GM23338 (cell line): Measurements from ENCODE around the gene GPR139. TPM values are rescaled to one million over a fixed set of nuclear protein-coding genes. Genes with fewer than 3 reads are reported as not detected.

ENCODE experiments used
- ATAC-seq: fragments of 200-7000 bp; cut with Tn5 transposase; 3 replicates; pipeline ENCODE4 v1.9.1; 2020
- DNase-seq: peaks from one replicate; pipeline ENCODE4 v3.0.0-alpha.2; 2015; ENCODE audit warnings: low spot score
- H2AFZ ChIP-seq: fragments of 200-600 bp; sonication (generic); 2 replicates; pipeline ENCODE4 v1.8.0; 2016; ENCODE audit warnings: antibody characterized with exemption, mild to moderate bottlenecking, moderate library complexity
- H3F3A ChIP-seq: fragments of 200-600 bp; sonication (generic); replicated peaks from 2 replicates; pipeline ENCODE4 v1.8.0; 2017; ENCODE audit warnings: antibody characterized with exemption, mixed run types, low read depth
- H3K27ac ChIP-seq: fragments of 200-600 bp; sonication (generic); 2 replicates; pipeline ENCODE4 v1.6.1; 2016; ENCODE audit warnings: low read depth
- H3K27me3 ChIP-seq: fragments of 200-600 bp; sonication (generic); 2 replicates; pipeline ENCODE4 v1.8.0; 2016; ENCODE audit warnings: mild to moderate bottlenecking, mixed run types, moderate library complexity; ENCODE audit not compliant: insufficient read depth
- H3K36me3 ChIP-seq: fragments of 200-600 bp; sonication (generic); 2 replicates; pipeline ENCODE4 v1.8.0; 2016; ENCODE audit warnings: mild to moderate bottlenecking; ENCODE audit not compliant: insufficient read depth
- H3K4me1 ChIP-seq: fragments of 200-600 bp; sonication (generic); 2 replicates; pipeline ENCODE4 v1.8.0; 2016; ENCODE audit warnings: mild to moderate bottlenecking, moderate library complexity; ENCODE audit not compliant: insufficient read depth
- H3K4me2 ChIP-seq: fragments of 200-600 bp; sonication (generic); 2 replicates; pipeline ENCODE4 v1.7.1; 2017; ENCODE audit warnings: mixed run types
- H3K4me3 ChIP-seq: fragments of 200-600 bp; sonication (generic); 2 replicates; pipeline ENCODE4 v1.6.1; 2016; ENCODE audit warnings: mixed run types
- H3K79me2 ChIP-seq: fragments of 200-600 bp; sonication (generic); replicated peaks from 2 replicates; pipeline ENCODE4 v1.8.0; 2017; ENCODE audit warnings: mild to moderate bottlenecking; ENCODE audit not compliant: insufficient read depth
- H3K9me2 ChIP-seq: fragments of 200-600 bp; sonication (generic); 2 replicates; pipeline ENCODE4 v1.8.0; 2017; ENCODE audit not compliant: insufficient read depth
- H4K20me1 ChIP-seq: fragments of 200-600 bp; sonication (generic); replicated peaks from 2 replicates; pipeline ENCODE4 v1.8.0; 2017; ENCODE audit warnings: mild to moderate bottlenecking; ENCODE audit not compliant: insufficient read depth
- H3K27ac Mint-ChIP-seq: 2 replicates; pipeline ENCODE4 v1.8.0; 2020; ENCODE audit warnings: inconsistent platforms, mild to moderate bottlenecking, moderate library complexity, mixed read lengths
- H3K27me3 Mint-ChIP-seq: 3 replicates; pipeline ENCODE4 v1.8.0; 2022; ENCODE audit warnings: low read depth, mild to moderate bottlenecking, moderate library complexity, mixed read lengths, inconsistent platforms; ENCODE audit not compliant: insufficient read depth, poor library complexity
- H3K36me3 Mint-ChIP-seq: 3 replicates; pipeline ENCODE4 v1.8.0; 2021; ENCODE audit warnings: low read depth, mild to moderate bottlenecking, inconsistent platforms, moderate library complexity, mixed read lengths
- H3K4me1 Mint-ChIP-seq: 3 replicates; pipeline ENCODE4 v1.8.0; 2020; ENCODE audit warnings: mild to moderate bottlenecking, inconsistent platforms, mixed read lengths
- H3K4me3 Mint-ChIP-seq: 3 replicates; pipeline ENCODE4 v1.8.0; 2021; ENCODE audit warnings: moderate library complexity, mild to moderate bottlenecking, inconsistent platforms, mixed read lengths
- H3K9me3 Mint-ChIP-seq: 3 replicates; pipeline ENCODE4 v1.8.0; 2020; ENCODE audit warnings: moderate library complexity, mild to moderate bottlenecking, inconsistent platforms, mixed read lengths
- CREB1 ChIP-seq: fragments of 250-450 bp; sonication (Bioruptor Pico); IDR thresholded peaks from 2 replicates; pipeline ENCODE4 v1.5.0; 2020; ENCODE audit warnings: low read depth, mild to moderate bottlenecking, moderate library complexity
- CTCF ChIP-seq, 2 experiments: fragments of 200-600 bp in 1 of 2; sonication (generic) in 1 of 2; conservative IDR thresholded peaks; 2 replicates each; pipeline versions ENCODE4 v1.5.1 to v1.6.1; 2016 to 2017; ENCODE audit warnings: antibody characterized with exemption in 2 of 2, low read depth in 2 of 2, mild to moderate bottlenecking in 2 of 2, moderate library complexity in 1 of 2
- EZH2 ChIP-seq: fragments of 200-600 bp; sonication (generic); IDR thresholded peaks from one replicate; pipeline ENCODE4 v1.8.0; 2017; ENCODE audit warnings: antibody characterized with exemption, mild to moderate bottlenecking, low read depth; ENCODE audit not compliant: unreplicated experiment
- EZH2phosphoT487 ChIP-seq: fragments of 200-600 bp; sonication (generic); IDR thresholded peaks from one replicate; pipeline ENCODE4 v1.8.1; 2018; ENCODE audit warnings: antibody characterized with exemption; ENCODE audit not compliant: unreplicated experiment
- JUNB ChIP-seq: IDR thresholded peaks from one replicate; pipeline ENCODE4 v1.6.1; 2016; ENCODE audit warnings: antibody characterized with exemption; ENCODE audit not compliant: unreplicated experiment
- POLR2AphosphoS5 ChIP-seq: IDR thresholded peaks from 2 replicates; pipeline ENCODE4 v1.6.1; 2016; ENCODE audit warnings: antibody characterized with exemption, low read depth
- STAT1 ChIP-seq: IDR thresholded peaks from one replicate; pipeline ENCODE4 v1.6.1; 2016; ENCODE audit warnings: antibody characterized with exemption; ENCODE audit not compliant: unreplicated experiment
- ZNF114 ChIP-seq: fragments of 250-450 bp; sonication (Bioruptor Pico); IDR thresholded peaks from 2 replicates; pipeline ENCODE4 v1.5.0; 2020; ENCODE audit warnings: mild to moderate bottlenecking, moderate library complexity
- ZNF462 ChIP-seq: fragments of 250-450 bp; sonication (Bioruptor Pico); IDR thresholded peaks from 2 replicates; pipeline ENCODE4 v1.5.0; 2020; ENCODE audit warnings: mild to moderate bottlenecking, moderate library complexity
- polyA plus RNA-seq: library from polyadenylated mRNA; unstranded; fragments of >200 nt; fragmentation: Nextera tagmentation; extraction: Ambion mirVana; gene quantifications from 2 replicates; pipeline ENCODE4 v1.2.1, GENCODE V29; 2016
- total RNA-seq: library from RNA; depleted of rRNA; stranded (reverse); fragments of >200 nt; shearing (Covaris generic); gene quantifications from 2 replicates; pipeline ENCODE4 v1.2.3, GENCODE V29; 2014
- TF ChIP-seq, protein P1 (sequence below): IDR thresholded peaks from one replicate; pipeline ENCODE4 v1.6.1; 2018; ENCODE audit warnings: antibody characterized with exemption; ENCODE audit not compliant: unreplicated experiment
- TF ChIP-seq, protein P2 (sequence below): IDR thresholded peaks from 2 replicates; pipeline ENCODE4 v1.6.1; 2016; ENCODE audit warnings: antibody characterized with exemption

GPR139 gene
- total and polyA plus RNA-seq, 2 experiments from 2014 or later: 0.66 to 2.3 TPM

DNA sequence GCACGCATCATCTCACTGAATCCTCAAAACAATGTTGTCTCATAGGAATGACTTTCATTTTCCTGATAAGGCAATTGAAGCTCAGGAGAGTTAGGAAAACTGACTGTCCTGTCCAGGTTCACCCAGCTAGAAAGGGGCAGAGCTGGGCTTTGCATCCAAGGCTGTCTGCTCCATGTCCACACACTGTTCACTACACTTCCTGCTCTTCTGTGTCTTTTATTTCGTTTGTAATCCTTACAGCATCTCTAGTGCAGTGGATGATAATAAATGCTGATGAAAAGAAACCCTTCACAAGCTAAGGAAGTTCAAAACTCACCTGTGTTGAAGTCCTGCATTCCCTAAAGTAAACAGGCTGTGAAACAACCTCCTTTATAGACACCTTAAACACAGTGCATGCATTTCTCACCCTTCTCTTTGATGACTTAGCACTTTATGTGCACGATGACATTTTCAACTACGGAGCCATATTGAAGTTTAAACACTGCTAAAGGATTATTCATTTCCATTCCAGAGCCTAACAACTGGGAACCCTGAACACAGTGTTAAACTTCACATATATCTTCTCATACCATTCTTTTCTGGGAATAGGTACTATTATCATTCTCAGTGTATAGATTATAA lies 31.0 kb upstream of the GPR139 start (continued):
- TF ChIP-seq, protein P1, sequence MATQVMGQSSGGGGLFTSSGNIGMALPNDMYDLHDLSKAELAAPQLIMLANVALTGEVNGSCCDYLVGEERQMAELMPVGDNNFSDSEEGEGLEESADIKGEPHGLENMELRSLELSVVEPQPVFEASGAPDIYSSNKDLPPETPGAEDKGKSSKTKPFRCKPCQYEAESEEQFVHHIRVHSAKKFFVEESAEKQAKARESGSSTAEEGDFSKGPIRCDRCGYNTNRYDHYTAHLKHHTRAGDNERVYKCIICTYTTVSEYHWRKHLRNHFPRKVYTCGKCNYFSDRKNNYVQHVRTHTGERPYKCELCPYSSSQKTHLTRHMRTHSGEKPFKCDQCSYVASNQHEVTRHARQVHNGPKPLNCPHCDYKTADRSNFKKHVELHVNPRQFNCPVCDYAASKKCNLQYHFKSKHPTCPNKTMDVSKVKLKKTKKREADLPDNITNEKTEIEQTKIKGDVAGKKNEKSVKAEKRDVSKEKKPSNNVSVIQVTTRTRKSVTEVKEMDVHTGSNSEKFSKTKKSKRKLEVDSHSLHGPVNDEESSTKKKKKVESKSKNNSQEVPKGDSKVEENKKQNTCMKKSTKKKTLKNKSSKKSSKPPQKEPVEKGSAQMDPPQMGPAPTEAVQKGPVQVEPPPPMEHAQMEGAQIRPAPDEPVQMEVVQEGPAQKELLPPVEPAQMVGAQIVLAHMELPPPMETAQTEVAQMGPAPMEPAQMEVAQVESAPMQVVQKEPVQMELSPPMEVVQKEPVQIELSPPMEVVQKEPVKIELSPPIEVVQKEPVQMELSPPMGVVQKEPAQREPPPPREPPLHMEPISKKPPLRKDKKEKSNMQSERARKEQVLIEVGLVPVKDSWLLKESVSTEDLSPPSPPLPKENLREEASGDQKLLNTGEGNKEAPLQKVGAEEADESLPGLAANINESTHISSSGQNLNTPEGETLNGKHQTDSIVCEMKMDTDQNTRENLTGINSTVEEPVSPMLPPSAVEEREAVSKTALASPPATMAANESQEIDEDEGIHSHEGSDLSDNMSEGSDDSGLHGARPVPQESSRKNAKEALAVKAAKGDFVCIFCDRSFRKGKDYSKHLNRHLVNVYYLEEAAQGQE: no peak
- TF ChIP-seq, protein P2, sequence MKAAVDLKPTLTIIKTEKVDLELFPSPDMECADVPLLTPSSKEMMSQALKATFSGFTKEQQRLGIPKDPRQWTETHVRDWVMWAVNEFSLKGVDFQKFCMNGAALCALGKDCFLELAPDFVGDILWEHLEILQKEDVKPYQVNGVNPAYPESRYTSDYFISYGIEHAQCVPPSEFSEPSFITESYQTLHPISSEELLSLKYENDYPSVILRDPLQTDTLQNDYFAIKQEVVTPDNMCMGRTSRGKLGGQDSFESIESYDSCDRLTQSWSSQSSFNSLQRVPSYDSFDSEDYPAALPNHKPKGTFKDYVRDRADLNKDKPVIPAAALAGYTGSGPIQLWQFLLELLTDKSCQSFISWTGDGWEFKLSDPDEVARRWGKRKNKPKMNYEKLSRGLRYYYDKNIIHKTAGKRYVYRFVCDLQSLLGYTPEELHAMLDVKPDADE: no peak
- no peak for TF ChIP-seq JUNB
- TF ChIP-seq EZH2phosphoT487: no peak

- H3K27me3 ChIP-seq: no peaks in the 10 kb centered on the region
- H3K36me3 ChIP-seq: no peaks in the 10 kb centered on the region
- Mint-ChIP-seq H3K27ac (no peak overlapping the region), H3K36me3 (no peaks in the 10 kb centered on the region), H3K4me3 (no peak overlapping the region), H3K27me3 (peaks cover 6% of the 10 kb centered on the region), H3K4me1 (peaks cover 5% of the 10 kb centered on the region; the same call in 2 of the 3 replicates), H3K9me3 (no peaks in the 10 kb centered on the region)
- no peak overlapping the region for H3K4me2 ChIP-seq
- no peaks in the 10 kb centered on the region for H4K20me1 ChIP-seq
- H2AFZ ChIP-seq: no peak overlapping the region
- no peaks in the 10 kb centered on the region for H3K4me1 ChIP-seq
- H3K4me3 ChIP-seq: no peak overlapping the region
- no peak for ATAC-seq
- no peak for DNase-seq
- no peaks in the 10 kb centered on the region for H3K79me2 ChIP-seq
- no peaks in the 10 kb centered on the region for H3F3A ChIP-seq
- H3K27ac ChIP-seq: no peak overlapping the region
- H3K9me2 ChIP-seq: peaks cover 5% of the 10 kb centered on the region; the same call in 1 of the 2 replicates
- TF ChIP-seq ZNF114 (CRISPR knock-in tag) (no peak), ZNF462 (no peak), POLR2AphosphoS5 (no peak), EZH2 (no peak), STAT1 (no peak), EZH2phosphoT487 (no peak), CTCF (conservative IDR thresholded peaks at IDR 0.05; ENCODE audit: low read depth in 2 of 2) (no peak), CREB1 (CRISPR knock-in tag) (no peak), JUNB (no peak)
Observed at GRCh38 chr16:20102521-20102920, 28.8 kb upstream of the GPR139 start.
